Naive B cell (primary cell): ENCODE measurements around the gene STIM2. TPM values are rescaled to one million over a fixed set of nuclear protein-coding genes. Genes with fewer than 3 reads are reported as not detected.

Experiments
- ATAC-seq, 2 donors: fragments of 150-1000 bp; cut with Tn5 transposase; 2 replicates each; pipeline ENCODE4 v1.10.0; 2021; ENCODE audit warnings: low read depth in 2 of 2, mild to moderate bottlenecking in 2 of 2, moderate library complexity in 2 of 2
- DNase-seq: peaks from one replicate; pipeline ENCODE4 v3.0.0; 2022
- H3K27ac Mint-ChIP-seq, 6 donors: one replicate each; pipeline ENCODE4 v1.8.0; 2020 to 2022; ENCODE audit warnings: mild to moderate bottlenecking in 6 of 6, mixed read lengths in 6 of 6, moderate library complexity in 5 of 6, inconsistent platforms in 2 of 6
- H3K27me3 Mint-ChIP-seq, 3 donors: one replicate each; pipeline ENCODE4 v1.8.0; 2021 to 2022; ENCODE audit warnings: mixed read lengths in 3 of 3, mild to moderate bottlenecking in 1 of 3
- H3K36me3 Mint-ChIP-seq, 2 donors: one replicate each; pipeline ENCODE4 v1.8.0; 2020 to 2022; ENCODE audit warnings: mixed read lengths in 2 of 2, inconsistent platforms in 1 of 2, mild to moderate bottlenecking in 1 of 2
- H3K4me1 Mint-ChIP-seq, 3 donors: one replicate each; pipeline ENCODE4 v1.8.0; 2020 to 2022; ENCODE audit warnings: mixed read lengths in 3 of 3, inconsistent platforms in 1 of 3, mild to moderate bottlenecking in 1 of 3, moderate library complexity in 1 of 3
- H3K4me3 Mint-ChIP-seq, 8 donors: one replicate each; pipeline ENCODE4 v1.8.0; 2020 to 2022; ENCODE audit warnings: mild to moderate bottlenecking in 8 of 8, mixed read lengths in 8 of 8, moderate library complexity in 8 of 8, inconsistent platforms in 2 of 8
- H3K9me3 Mint-ChIP-seq, 7 donors: one replicate each; pipeline ENCODE4 v1.8.0; 2020 to 2022; ENCODE audit warnings: mixed read lengths in 7 of 7, mild to moderate bottlenecking in 5 of 7, inconsistent platforms in 2 of 7, moderate library complexity in 1 of 7
- polyA plus RNA-seq, 6 donors: library from polyadenylated mRNA; unstranded; fragments of 300-500 nt; fragmentation: Illumina TruSeq; gene quantifications; one replicate each; pipeline ENCODE4 v1.2.3, GENCODE V29; 2021; ENCODE audit warnings: low read depth in 6 of 6

The STIM2 gene
- polyA plus RNA-seq, 6 donors from 2014 or later, result 35.5 to 63.2 (median 46.0) TPM

GRCh38 chr4:26840786-26841185 is 19.9 kb upstream of the STIM2 start:
- ATAC-seq, result no peak
- Mint-ChIP-seq H3K4me1 (peaks cover 0 to 4% (median 0%) of the 10 kb centered on the region in 3 donors), H3K27me3 (peaks cover 0 to 12% (median 5%) of the 10 kb centered on the region in 3 donors), H3K9me3 (peaks cover 0 to 9% (median 2%) of the 10 kb centered on the region in 7 donors), H3K36me3 (peaks cover 0 to 4% of the 10 kb centered on the region in 2 donors), H3K27ac (no peak overlapping the region), H3K4me3 (no peak overlapping the region)
- DNase-seq, result no peak

GRCh38 chr4:26842911-26843310 is 17.7 kb upstream of the STIM2 start:
- Mint-ChIP-seq H3K27me3 (peaks cover 5 to 17% (median 11%) of the 10 kb centered on the region in 3 donors), H3K27ac (no peak overlapping the region), H3K4me1 (peaks cover 0 to 4% (median 0%) of the 10 kb centered on the region in 3 donors), H3K4me3 (no peak overlapping the region), H3K9me3 (peaks cover 0 to 9% (median 5%) of the 10 kb centered on the region in 7 donors), H3K36me3 (peaks cover 9 to 13% of the 10 kb centered on the region in 2 donors)
- ATAC-seq (no peak), DNase-seq (no peak)

GRCh38 chr4:26850528-26850927 is 10.1 kb upstream of the STIM2 start:
- Mint-ChIP-seq H3K4me3 (peak overlapping the region in 1 of 8 donors; percentile 37), H3K27ac (peak overlapping the region in 1 of 6 donors; percentile 74), H3K27me3 (peaks cover 4 to 11% (median 5%) of the 10 kb centered on the region in 3 donors), H3K36me3 (peaks cover 5 to 13% of the 10 kb centered on the region in 2 donors), H3K4me1 (peaks cover 0 to 9% (median 4%) of the 10 kb centered on the region in 3 donors), H3K9me3 (peaks cover 0 to 10% (median 6%) of the 10 kb centered on the region in 7 donors)
- no peak for ATAC-seq
- DNase-seq, result no peak

- no peak for DNase-seq
- peaks cover 0 to 10% (median 6%) of the 10 kb centered on the region in 7 donors for H3K9me3 Mint-ChIP-seq
- peaks cover 4 to 11% (median 5%) of the 10 kb centered on the region in 3 donors for H3K27me3 Mint-ChIP-seq
- H3K36me3 Mint-ChIP-seq, result peaks cover 5 to 13% of the 10 kb centered on the region in 2 donors
- H3K27ac Mint-ChIP-seq, result no peak overlapping the region
- no peak for ATAC-seq
- H3K4me3 Mint-ChIP-seq, result no peak overlapping the region
- H3K4me1 Mint-ChIP-seq, result peaks cover 0 to 9% (median 6%) of the 10 kb centered on the region in 3 donors
Measured at GRCh38 chr4:26851129-26851528, 9.5 kb upstream of the STIM2 start.

- Mint-ChIP-seq H3K4me3 (no peak overlapping the region), H3K27me3 (peaks cover 0 to 4% (median 0%) of the 10 kb centered on the region in 3 donors)
Measured at GRCh38 chr4:26854701-26855100, 5.9 kb upstream of the STIM2 start.

GRCh38 chr4:26856906-26857277 is 3.7 kb upstream of the STIM2 start:
- H3K4me3 Mint-ChIP-seq, result peak overlapping the region; percentile 88 to 100 (median 97)
- no peaks in the 10 kb centered on the region for H3K9me3 Mint-ChIP-seq
- no peak for ATAC-seq
- peak overlapping the region; percentile 95 to 99 (median 99) for H3K27ac Mint-ChIP-seq
- DNase-seq, result no peak
- peaks cover 0 to 4% (median 0%) of the 10 kb centered on the region in 3 donors for H3K27me3 Mint-ChIP-seq
- peaks cover 36 to 49% (median 40%) of the 10 kb centered on the region in 3 donors for H3K4me1 Mint-ChIP-seq
- no peaks in the 10 kb centered on the region for H3K36me3 Mint-ChIP-seq

More at GRCh38 chr4:26854701-26855100, 5.9 kb upstream of the STIM2 start:
- peaks cover 27 to 37% (median 32%) of the 10 kb centered on the region in 3 donors for H3K4me1 Mint-ChIP-seq
- ATAC-seq (no peak), DNase-seq (no peak)
- no peak overlapping the region for H3K27ac Mint-ChIP-seq
- no peaks in the 10 kb centered on the region for H3K36me3 Mint-ChIP-seq
- no peaks in the 10 kb centered on the region for H3K9me3 Mint-ChIP-seq

GRCh38 chr4:26857278-26858034 is 3.2 kb upstream of the STIM2 start:
- Mint-ChIP-seq H3K36me3 (no peaks in the 10 kb centered on the region), H3K4me3 (peak overlapping the region; percentile 88 to 100 (median 97)), H3K4me1 (peaks cover 37 to 51% (median 43%) of the 10 kb centered on the region in 3 donors), H3K9me3 (no peaks in the 10 kb centered on the region), H3K27ac (peak overlapping the region; percentile 95 to 99 (median 99)), H3K27me3 (peaks cover 0 to 4% (median 0%) of the 10 kb centered on the region in 3 donors)
- ATAC-seq (peak; percentile 53 to 61), DNase-seq (peak; percentile 98)

- peaks cover 42 to 55% (median 49%) of the 10 kb centered on the region in 3 donors for H3K4me1 Mint-ChIP-seq
- peak overlapping the region; percentile 91 to 99 (median 98) for H3K27ac Mint-ChIP-seq
- ATAC-seq (no peak), DNase-seq (no peak)
- no peaks in the 10 kb centered on the region for H3K27me3 Mint-ChIP-seq
- H3K9me3 Mint-ChIP-seq, result no peaks in the 10 kb centered on the region
- no peaks in the 10 kb centered on the region for H3K36me3 Mint-ChIP-seq
- H3K4me3 Mint-ChIP-seq, result peak overlapping the region; percentile 88 to 100 (median 97)
Measured at GRCh38 chr4:26858035-26858918, 2.4 kb upstream of the STIM2 start.

- Mint-ChIP-seq H3K36me3 (no peaks in the 10 kb centered on the region), H3K9me3 (no peaks in the 10 kb centered on the region), H3K4me1 (peaks cover 48 to 56% (median 56%) of the 10 kb centered on the region in 3 donors), H3K27ac (peak overlapping the region in 4 of 6 donors; percentile 32 to 98 (median 82)), H3K4me3 (peak overlapping the region; percentile 88 to 100 (median 98)), H3K27me3 (no peaks in the 10 kb centered on the region)
- ATAC-seq, result no peak
- no peak for DNase-seq
Measured at GRCh38 chr4:26858947-26859401, 1.7 kb upstream of the STIM2 start.

- peak overlapping the region; percentile 84 to 100 (median 96) for H3K27ac Mint-ChIP-seq
- H3K4me3 Mint-ChIP-seq, result peak overlapping the region; percentile 88 to 100 (median 99)
- ATAC-seq (no peak), DNase-seq (no peak)
- H3K9me3 Mint-ChIP-seq, result no peaks in the 10 kb centered on the region
- no peaks in the 10 kb centered on the region for H3K36me3 Mint-ChIP-seq
- H3K4me1 Mint-ChIP-seq, result peaks cover 53 to 62% (median 56%) of the 10 kb centered on the region in 3 donors
- no peaks in the 10 kb centered on the region for H3K27me3 Mint-ChIP-seq
Measured at GRCh38 chr4:26859762-26860156, 882 bp upstream of the STIM2 start.

- no peaks in the 10 kb centered on the region for H3K36me3 Mint-ChIP-seq
- no peaks in the 10 kb centered on the region for H3K9me3 Mint-ChIP-seq
- DNase-seq (peak; percentile 60), ATAC-seq (peak; percentile 4)
- H3K4me3 Mint-ChIP-seq, result peak overlapping the region; percentile 95 to 100 (median 99)
- H3K27ac Mint-ChIP-seq, result peak overlapping the region in 5 of 6 donors; percentile 5 to 99 (median 98)
- H3K4me1 Mint-ChIP-seq, result peaks cover 63 to 69% (median 65%) of the 10 kb centered on the region in 3 donors
- no peaks in the 10 kb centered on the region for H3K27me3 Mint-ChIP-seq
Measured at GRCh38 chr4:26860922-26861433, 337 bp downstream of the STIM2 start.

- no peaks in the 10 kb centered on the region for H3K36me3 Mint-ChIP-seq
- H3K9me3 Mint-ChIP-seq, result no peaks in the 10 kb centered on the region
- peak overlapping the region; percentile 88 to 99 (median 96) for H3K4me3 Mint-ChIP-seq
- DNase-seq (peak; percentile 87), ATAC-seq (peak; percentile 51 to 56)
- peak overlapping the region; percentile 95 to 99 (median 98) for H3K27ac Mint-ChIP-seq
- no peaks in the 10 kb centered on the region for H3K27me3 Mint-ChIP-seq
- H3K4me1 Mint-ChIP-seq, result peaks cover 64 to 74% (median 70%) of the 10 kb centered on the region in 3 donors
Measured at GRCh38 chr4:26861434-26862186, 969 bp downstream of the STIM2 start.
